ENCODE results near the gene SEC61B.

Gene SEC61B

GRCh38 chr9:99201603-99202002 lies 20.5 kb upstream of the SEC61B start:
- DNase-seq (ENCODE audit: low read depth): no peak
- TF ChIP-seq CTCF (IDR thresholded peaks at IDR 0.05; ENCODE audit: low read length, missing control alignments): no peak
- H3K4me3 ChIP-seq (replicated peaks; ENCODE audit: low read depth, low read length): no peak overlapping the region

- no peak for TF ChIP-seq CTCF (IDR thresholded peaks at IDR 0.05; ENCODE audit: low read length, missing control alignments)
- DNase-seq (ENCODE audit: low read depth): no peak
- no peak overlapping the region for H3K4me3 ChIP-seq (replicated peaks; ENCODE audit: low read depth, low read length)
Measured at GRCh38 chr9:99210572-99210971, 11.5 kb upstream of the SEC61B start.

GRCh38 chr9:99211746-99212145 lies 10.3 kb upstream of the SEC61B start:
- H3K4me3 ChIP-seq (replicated peaks; ENCODE audit: low read depth, low read length): no peak overlapping the region
- DNase-seq (ENCODE audit: low read depth): no peak
- TF ChIP-seq CTCF (IDR thresholded peaks at IDR 0.05; ENCODE audit: low read length, missing control alignments): no peak

- no peak for TF ChIP-seq CTCF (IDR thresholded peaks at IDR 0.05; ENCODE audit: low read length, missing control alignments)
- no peak for DNase-seq (ENCODE audit: low read depth)
- no peak overlapping the region for H3K4me3 ChIP-seq (replicated peaks; ENCODE audit: low read depth, low read length)
Measured at GRCh38 chr9:99213197-99213596, 8.9 kb upstream of the SEC61B start.

- DNase-seq (ENCODE audit: low read depth): no peak
- no peak overlapping the region for H3K4me3 ChIP-seq (replicated peaks; ENCODE audit: low read depth, low read length)
- no peak for TF ChIP-seq CTCF (IDR thresholded peaks at IDR 0.05; ENCODE audit: low read length, missing control alignments)
Measured at GRCh38 chr9:99216073-99216472, 6.0 kb upstream of the SEC61B start.

GRCh38 chr9:99220011-99220410 lies 2.1 kb upstream of the SEC61B start:
- peak overlapping the region; percentile 6 for H3K4me3 ChIP-seq (replicated peaks; ENCODE audit: low read depth, low read length)
- peak; percentile 16 for DNase-seq (ENCODE audit: low read depth)
- TF ChIP-seq CTCF (IDR thresholded peaks at IDR 0.05; ENCODE audit: low read length, missing control alignments): no peak

- no peak for TF ChIP-seq CTCF (IDR thresholded peaks at IDR 0.05; ENCODE audit: low read length, missing control alignments)
- DNase-seq (ENCODE audit: low read depth): no peak
- peak overlapping the region; percentile 99 for H3K4me3 ChIP-seq (replicated peaks; ENCODE audit: low read depth, low read length)
Measured at GRCh38 chr9:99221266-99221620, 839 bp upstream of the SEC61B start.

Measured in fibroblast of pulmonary artery (primary cell).